K562 (cell line): ENCODE results near the gene S100A2. TPM values are rescaled to one million over a fixed set of nuclear protein-coding genes. Genes with fewer than 3 reads are reported as not detected.

Experiments
- CREB3L1 ChIP-seq: fragments of 450-650 bp; IDR thresholded peaks from 2 replicates; pipeline ENCODE4 v1.6.1; 2014; ENCODE audit warnings: low read depth, mild to moderate bottlenecking, moderate library complexity, borderline replicate concordance
- CTCF ChIP-seq, 3 experiments: IDR thresholded peaks in 2 of 3; conservative IDR thresholded peaks in 1 of 3; 2 replicates each; pipeline ENCODE4 v1.5.1; 2011 to 2012; ENCODE audit warnings: low read length in 3 of 3, mild to moderate bottlenecking in 3 of 3, control low read depth in 2 of 3, improper control_type of control experiment in 1 of 3, inconsistent platforms in 1 of 3, low read depth in 1 of 3, mixed read lengths in 1 of 3, moderate library complexity in 1 of 3; ENCODE audit not compliant: insufficient read depth in 2 of 3
- ELF1 ChIP-seq: fragments of 200-800 bp; sonication (Bioruptor generic); IDR thresholded peaks from 2 replicates; pipeline ENCODE4 v1.6.1; 2016; ENCODE audit warnings: missing genetic modification characterization, missing compliant biosample characterization
- EP400 ChIP-seq: fragments of 450-650 bp; IDR thresholded peaks from 2 replicates; pipeline ENCODE4 v1.6.1; 2017; ENCODE audit warnings: antibody characterized with exemption, mild to moderate bottlenecking, moderate library complexity
- ESRRA ChIP-seq: fragments of 450-650 bp; IDR thresholded peaks from 2 replicates; pipeline ENCODE4 v1.6.1; 2014; ENCODE audit warnings: low read depth, mild to moderate bottlenecking, moderate library complexity, borderline replicate concordance
- GABPB1 ChIP-seq: sonication (generic); formaldehyde crosslinking; IDR thresholded peaks from 2 replicates; pipeline ENCODE4 v1.8.0; 2022; ENCODE audit warnings: mild to moderate bottlenecking, missing genetic modification reagents
- MIER1 ChIP-seq: fragments of 450-650 bp; IDR thresholded peaks from 2 replicates; pipeline ENCODE4 v1.6.1; 2016; ENCODE audit warnings: antibody characterized with exemption, mild to moderate bottlenecking, low read depth
- MYC ChIP-seq, 2 experiments: fragments of 250-450 bp in 1 of 2; sonication (Bioruptor Pico) in 1 of 2; IDR thresholded peaks; 2 replicates each; pipeline versions ENCODE4 v1.5.1 to v1.6.1; 2012 to 2021; ENCODE audit warnings: low read depth in 2 of 2, borderline replicate concordance in 1 of 2, improper control_type of control experiment in 1 of 2, low read length in 1 of 2, mild to moderate bottlenecking in 1 of 2, moderate library complexity in 1 of 2
- NFE2 ChIP-seq: IDR thresholded peaks from 2 replicates; pipeline ENCODE4 v1.6.1; 2014; ENCODE audit warnings: antibody characterized with exemption, low read depth
- PTRF ChIP-seq: fragments of 450-650 bp; IDR thresholded peaks from 2 replicates; pipeline ENCODE4 v1.6.1; 2016; ENCODE audit warnings: mild to moderate bottlenecking, missing genetic modification characterization, missing compliant biosample characterization
- SNIP1 ChIP-seq: fragments of 450-650 bp; IDR thresholded peaks from 2 replicates; pipeline ENCODE4 v1.7.1; 2017; ENCODE audit warnings: low read depth, mild to moderate bottlenecking
- TBL1XR1 ChIP-seq, 2 experiments: IDR thresholded peaks; 2 replicates each; pipeline ENCODE4 v1.6.1; 2012; ENCODE audit warnings: improper control_type of control experiment in 2 of 2, low read length in 2 of 2, mild to moderate bottlenecking in 1 of 2
- ZBTB7A ChIP-seq: IDR thresholded peaks from 2 replicates; pipeline ENCODE4 v1.6.1; 2011; ENCODE audit warnings: low read depth, mild to moderate bottlenecking, low read length, moderate library complexity, borderline replicate concordance; ENCODE audit not compliant: control insufficient read depth
- ZNF12 ChIP-seq: sonication (generic); formaldehyde crosslinking; IDR thresholded peaks from 2 replicates; pipeline ENCODE4 v1.4.0; 2020; ENCODE audit warnings: mild to moderate bottlenecking, missing genetic modification reagents
- ZNF140 ChIP-seq: fragments of 250-450 bp; sonication (Bioruptor Pico); IDR thresholded peaks from 2 replicates; pipeline ENCODE4 v1.8.0; 2021; ENCODE audit warnings: moderate library complexity, mild to moderate bottlenecking, inconsistent platforms
- ZNF212 ChIP-seq: fragments of 450-650 bp; formaldehyde crosslinking; IDR thresholded peaks from 2 replicates; pipeline ENCODE4 v1.4.0; 2020; ENCODE audit warnings: mild to moderate bottlenecking
- ZNF263 ChIP-seq: sonication (generic); formaldehyde crosslinking; IDR thresholded peaks from 2 replicates; pipeline ENCODE4 v1.8.0; 2022; ENCODE audit warnings: mild to moderate bottlenecking, missing genetic modification reagents, borderline replicate concordance
- ZNF311 ChIP-seq: fragments of 250-450 bp; sonication (Bioruptor Pico); IDR thresholded peaks from 2 replicates; pipeline ENCODE4 v1.4.0; 2020; ENCODE audit warnings: mild to moderate bottlenecking, moderate library complexity
- ZNF583 ChIP-seq: fragments of 250-450 bp; sonication (Bioruptor Pico); IDR thresholded peaks from 2 replicates; pipeline ENCODE4 v1.4.0; 2020
- ZNF655 ChIP-seq: fragments of 250-450 bp; sonication (Bioruptor Pico); IDR thresholded peaks from 2 replicates; pipeline ENCODE4 v1.5.0; 2021
- ZNF740 ChIP-seq, 3 experiments: fragments of 200-800 bp in 1 of 3; sonication (Bioruptor generic) in 1 of 3; sonication (generic) in 1 of 3; formaldehyde crosslinking in 1 of 3; IDR thresholded peaks; 2 replicates each; pipeline versions ENCODE4 v1.6.1 to v1.8.0; 2016 to 2022; ENCODE audit warnings: mild to moderate bottlenecking in 2 of 3, missing compliant biosample characterization in 2 of 3, missing genetic modification characterization in 2 of 3, missing genetic modification reagents in 1 of 3
- polyA plus RNA-seq, 8 experiments: library from polyadenylated mRNA; depleted of rRNA in 4 of 8; stranded (reverse) in 5 of 8; unstranded in 3 of 8; fragments of >200 nt; fragmentation: Nextera tagmentation in 2 of 8; fragmentation: Illumina TruSeq in 1 of 8; extraction: Ambion mirVana in 2 of 8; extraction: Trizol in 1 of 8; gene quantifications; 2 replicates each; pipeline versions ENCODE4 v1.2.1 to v1.2.3, GENCODE V29; 2011 to 2014; ENCODE audit warnings: inconsistent platforms in 1 of 8, missing spikeins in 1 of 8
- total RNA-seq, 7 experiments: library from RNA; depleted of rRNA in 6 of 7; stranded (reverse); fragments of >200 nt in 6 of 7; fragmentation: Illumina TruSeq in 2 of 7; extraction: Trizol in 2 of 7; gene quantifications; 2 replicates each; pipeline versions ENCODE4 v1.2.1 to v1.2.3, GENCODE V29; 2011 to 2021; ENCODE audit warnings: low replicate concordance in 1 of 7

Gene S100A2
- total and polyA plus RNA-seq, 9 of the 15 experiments (the other 6 are each of a cell fraction or from before 2014, with no cell fraction given) = 0.28 to 0.65 (median 0.44) TPM; not detected in 4

- 0 out of 2 replicates have a peak, but pooled peaks have one; percentile 37 for TF ChIP-seq ESRRA
- no peak for TF ChIP-seq ZNF12
- TF ChIP-seq MIER1 = 0 out of 2 replicates have a peak, but pooled peaks have one; percentile 20
- no peak for TF ChIP-seq SNIP1
- peak; percentile 55 for TF ChIP-seq GABPB1 (CRISPR knock-in tag)
- no peak for TF ChIP-seq ZNF311 (CRISPR knock-in tag)
- TF ChIP-seq PTRF = no peak
- 0 out of 2 replicates have a peak, but pooled peaks have one; percentile 50 for TF ChIP-seq ZNF583 (CRISPR knock-in tag)
- peak; percentile 50; the same call in 1 of the 2 replicates for TF ChIP-seq ZBTB7A
- TF ChIP-seq MYC (IDR thresholded peaks at IDR 0.05; ENCODE audit: low read depth, low read length) = peak; percentile 73
- TF ChIP-seq MYC (CRISPR knock-in tag; IDR thresholded peaks at IDR 0.05; ENCODE audit: borderline replicate concordance, low read depth) = no peak
- peak; percentile 85 for TF ChIP-seq NFE2
- TF ChIP-seq ELF1 (tag) = no peak
- TF ChIP-seq EP400 = peak; percentile 58
- 0 out of 2 replicates have a peak, but pooled peaks have one; percentile 18 for TF ChIP-seq ZNF740 (CRISPR knock-in tag; IDR thresholded peaks at IDR 0.05)
- no peak for TF ChIP-seq ZNF740 (tag; IDR thresholded peaks at IDR 0.05)
- TF ChIP-seq ZNF140 (CRISPR knock-in tag) = no peak
- peak in 1 of 2 experiments; percentile 54; a peak in 2 of 4 replicates for TF ChIP-seq TBL1XR1 (IDR thresholded peaks at IDR 0.05; ENCODE audit: low read length in 2 of 2)
- no peak for TF ChIP-seq ZNF212 (CRISPR knock-in tag)
- peak; percentile 97 to 98 (median 98) for TF ChIP-seq CTCF (IDR thresholded peaks at IDR 0.05 in 2 of 3, conservative IDR thresholded peaks at IDR 0.05 in 1 of 3; ENCODE audit: insufficient read depth in 2 of 3, low read depth in 1 of 3, low read length in 3 of 3)
- 0 out of 2 replicates have a peak, but pooled peaks have one; percentile 30 for TF ChIP-seq CREB3L1
- 0 out of 2 replicates have a peak, but pooled peaks have one; percentile 30 for TF ChIP-seq ZNF263
- no peak for TF ChIP-seq ZNF655 (CRISPR knock-in tag)
Measured at GRCh38 chr1:153568367-153569099, 2.9 kb upstream of the S100A2 start (continued).
